ENCODE data around the gene ANXA10. TPM values are rescaled to one million over a fixed set of nuclear protein-coding genes. Genes with fewer than 3 reads are reported as not detected.

ANXA10 gene, protein sequence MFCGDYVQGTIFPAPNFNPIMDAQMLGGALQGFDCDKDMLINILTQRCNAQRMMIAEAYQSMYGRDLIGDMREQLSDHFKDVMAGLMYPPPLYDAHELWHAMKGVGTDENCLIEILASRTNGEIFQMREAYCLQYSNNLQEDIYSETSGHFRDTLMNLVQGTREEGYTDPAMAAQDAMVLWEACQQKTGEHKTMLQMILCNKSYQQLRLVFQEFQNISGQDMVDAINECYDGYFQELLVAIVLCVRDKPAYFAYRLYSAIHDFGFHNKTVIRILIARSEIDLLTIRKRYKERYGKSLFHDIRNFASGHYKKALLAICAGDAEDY
- 6.5 and 15.9 TPM in 2 replicates for total RNA-seq

GRCh38 chr4:168092176-168092712 is at the start of gene ANXA10:
ANXA10 (plus strand) TSS chr4:168092537; CDS start chr4:168092701, 164 bp downstream.

Other genes starting within 250 kb of the ANXA10 start
- gene DDX60, start 226.2 kb downstream of the ANXA10 start, total RNA-seq = 21.5 and 23.4 TPM in 2 replicates

All from aortic smooth muscle cell (primary cell).